ENCODE results near the gene FBXL7. TPM values are rescaled to one million over a fixed set of nuclear protein-coding genes. Genes with fewer than 3 reads are reported as not detected.

FBXL7 gene
- total and polyA plus RNA-seq, 2 of the 8 experiments (the other 6 are each of a cell fraction or from before 2014, with no cell fraction given): 17.7 to 17.8 TPM

DNA sequence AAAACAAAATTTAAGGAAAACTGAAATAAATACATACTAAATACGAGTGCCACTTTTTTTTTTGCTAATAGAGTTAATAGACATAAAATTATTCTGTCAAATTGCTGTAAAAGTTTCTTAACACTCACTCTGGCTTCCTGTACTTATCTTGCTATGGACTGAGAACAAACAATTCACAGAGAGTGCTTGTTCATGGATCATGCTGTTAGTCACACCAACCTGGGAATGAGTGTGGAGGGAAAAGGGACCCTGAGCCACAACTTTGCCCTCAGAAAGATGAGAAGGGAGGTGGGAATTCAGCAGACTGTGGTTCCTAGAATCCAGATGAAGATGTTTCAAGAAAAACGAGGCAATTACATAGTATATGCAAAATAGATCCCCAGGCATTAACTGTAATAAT is 246.9 kb downstream of the FBXL7 start:
- Histone ChIP-seq H2BK12ac (ENCODE audit: low read depth, low read length) (no peak overlapping the region), H2AFZ (ENCODE audit: low read length) (no peak overlapping the region), H2AK5ac (ENCODE audit: low read depth, low read length) (no peak overlapping the region), H3K27ac (ENCODE audit: low read depth, low read length) (no peak overlapping the region), H3K4me1 (replicated peaks in 1 of 4; ENCODE audit: control insufficient read depth in 3 of 4, insufficient read depth in 4 of 4, low read length in 3 of 4) (peaks cover 0 to 3% (median 0%) of the 10 kb centered on the region in 4 experiments; a peak in 1 of 7 replicates), H3K56ac (replicated peaks; ENCODE audit: insufficient read length, low read depth, low read length) (no peak overlapping the region), H3K36me3 (ENCODE audit: control insufficient read depth in 2 of 4, insufficient read depth in 4 of 4, low read length in 3 of 4) (peaks cover 0 to 8% (median 0%) of the 10 kb centered on the region in 4 experiments; a peak in 2 of 8 replicates), H3K23ac (ENCODE audit: insufficient read length) (no peak overlapping the region), H3K18ac (ENCODE audit: extremely low read depth, low read length) (no peak overlapping the region), H3K4me3 (ENCODE audit: extremely low read depth in 1 of 4, insufficient read depth in 2 of 4, low read depth in 3 of 4, low read length in 4 of 4) (no peak overlapping the region), H3K4ac (replicated peaks; ENCODE audit: insufficient read length, low read depth, low read length) (no peak overlapping the region), H4K91ac (replicated peaks; ENCODE audit: insufficient read length, low read length) (no peak overlapping the region), H4K8ac (ENCODE audit: extremely low read depth, insufficient read depth, low read length) (no peak overlapping the region), H3K9me3 (ENCODE audit: insufficient read depth in 2 of 2, low read depth in 1 of 2, low read length in 1 of 2) (peaks cover 13 to 16% of the 10 kb centered on the region in 2 experiments), H2BK120ac (replicated peaks; ENCODE audit: low read depth, low read length) (no peak overlapping the region), H3K4me2 (ENCODE audit: insufficient read depth in 1 of 2, low read depth in 2 of 2, low read length in 2 of 2) (no peak overlapping the region), H3K23me2 (ENCODE audit: low read depth, low read length) (no peaks in the 10 kb centered on the region), H3K9ac (replicated peaks in 1 of 4; ENCODE audit: extremely low read depth in 1 of 4, low read depth in 3 of 4, low read length in 3 of 4) (no peak overlapping the region), H4K20me1 (replicated peaks in 1 of 2; ENCODE audit: control insufficient read depth in 1 of 2, insufficient read depth in 2 of 2, low read length in 2 of 2) (peaks cover 0 to 2% of the 10 kb centered on the region in 2 experiments), H2BK5ac (ENCODE audit: low read depth, low read length) (no peak overlapping the region), H3K14ac (ENCODE audit: insufficient read length) (no peak overlapping the region), H4K5ac (ENCODE audit: insufficient read length, low read depth, low read length) (no peak overlapping the region), H3K79me2 (ENCODE audit: control insufficient read depth in 1 of 2, insufficient read depth in 2 of 2, low read length in 2 of 2) (no peaks in the 10 kb centered on the region), H3K27me3 (replicated peaks in 1 of 4; ENCODE audit: control insufficient read depth in 3 of 4, extremely low read depth in 1 of 4, insufficient read depth in 3 of 4, low read length in 3 of 4) (no peaks in the 10 kb centered on the region), H3K79me1 (ENCODE audit: low read depth, low read length) (peaks cover 2% of the 10 kb centered on the region; the same call in 1 of the 2 replicates), H2BK15ac (ENCODE audit: low read length) (no peak overlapping the region), H2BK20ac (ENCODE audit: low read length) (no peak overlapping the region)
- FAIRE-seq (no peak), DNase-seq (ENCODE audit: low read depth in 1 of 2, low spot score in 2 of 2) (no peak)
- POLR2A ChIA-PET (ENCODE audit: partially characterized antibody): no interaction called here
- WGBS, 2 experiments (ENCODE audit: extremely low coverage in 1 of 2, insufficient coverage in 1 of 2, insufficient read length in 1 of 2, insufficient replicate concordance in 2 of 2, low coverage in 1 of 2, low lambda C conversion rate in 2 of 2, missing lambda C conversion rate in 1 of 2): 93% methylated on average over 2 of the region's 2 CpGs; no CpG with 5 or more reads in 1 of the 2 experiments
- CTCF ChIA-PET (ENCODE audit: partially characterized antibody): no interaction called here
- TF ChIP-seq POLR2AphosphoS5 (IDR thresholded peaks at IDR 0.05; ENCODE audit: low read depth, low read length): no peak
- no peak for TF ChIP-seq SIN3A (conservative IDR thresholded peaks at IDR 0.05 in 1 of 2, IDR thresholded peaks at IDR 0.05 in 1 of 2; ENCODE audit: low read depth in 1 of 2, low read length in 2 of 2)
- TF ChIP-seq EP300 (IDR thresholded peaks at IDR 0.05; ENCODE audit: borderline replicate concordance in 1 of 2, low read depth in 2 of 2, low read length in 2 of 2): no peak
- TF ChIP-seq GTF2F1 (IDR thresholded peaks at IDR 0.05; ENCODE audit: borderline replicate concordance, low read depth, low read length): no peak
- TF ChIP-seq CEBPB (IDR thresholded peaks at IDR 0.05; ENCODE audit: low read depth, low read length): no peak
- TF ChIP-seq CBX8 (IDR thresholded peaks at IDR 0.05; ENCODE audit: borderline replicate concordance, low read depth, low read length): no peak
- no peak for TF ChIP-seq BRCA1 (IDR thresholded peaks at IDR 0.05; ENCODE audit: low read depth, low read length)
- TF ChIP-seq KDM1A (IDR thresholded peaks at IDR 0.05; ENCODE audit: borderline replicate concordance, low read length): no peak
- no peak for TF ChIP-seq SUZ12 (IDR thresholded peaks at IDR 0.05; ENCODE audit: low read length)
- TF ChIP-seq SP4 (IDR thresholded peaks at IDR 0.05; ENCODE audit: low read length): no peak
- no peak for TF ChIP-seq TCF12 (IDR thresholded peaks at IDR 0.05; ENCODE audit: low read depth, low read length)
- TF ChIP-seq NRF1 (IDR thresholded peaks at IDR 0.05; ENCODE audit: low read depth, low read length): no peak
- TF ChIP-seq SIX5 (IDR thresholded peaks at IDR 0.05; ENCODE audit: low read depth, low read length): no peak
- no peak for TF ChIP-seq JUND (IDR thresholded peaks at IDR 0.05; ENCODE audit: low read length)
- no peak for TF ChIP-seq JUN (IDR thresholded peaks at IDR 0.05; ENCODE audit: low read depth, low read length)
- no peak for TF ChIP-seq SP1 (IDR thresholded peaks at IDR 0.05; ENCODE audit: low read depth, low read length)

All from H1 (cell line).